HEK293T (cell line): ENCODE results near the gene MPPE1.
"Not testable (repeated sequence)": the region's sequence is repeated elsewhere in the genome, so short reads cannot be mapped to it uniquely, and the experiment has no call there.

Experiments
- CTCF ChIA-PET: fragments of 350-600 bp; formaldehyde crosslinking; extraction: SDS; loops from one replicate; lab custom pipeline; 2021; ENCODE audit warnings: antibody characterized with exemption, inconsistent platforms; lab: Yijun Ruan, JAX
- POLR2A ChIA-PET: fragments of 350-600 bp; formaldehyde crosslinking; extraction: SDS; loops from one replicate; lab custom pipeline; 2020; ENCODE audit warnings: antibody characterized with exemption, inconsistent platforms; lab: Yijun Ruan, JAX
- DNase-seq: peaks from one replicate; pipeline ENCODE4 v3.0.0; 2012; ENCODE audit warnings: mixed read lengths; ENCODE audit errors: extremely low spot score
- ARNT ChIP-seq: fragments of 450-650 bp; IDR thresholded peaks from 2 replicates; pipeline ENCODE4 v1.6.1; 2017; ENCODE audit warnings: mild to moderate bottlenecking
- BHLHE40 ChIP-seq: fragments of 450-650 bp; IDR thresholded peaks from 2 replicates; pipeline ENCODE4 v1.6.1; 2016; ENCODE audit warnings: mild to moderate bottlenecking, moderate library complexity, borderline replicate concordance
- CTBP1 ChIP-seq: fragments of 450-650 bp; IDR thresholded peaks from 2 replicates; pipeline ENCODE4 v1.6.1; 2016; ENCODE audit warnings: borderline replicate concordance
- ELF4 ChIP-seq: fragments of 450-650 bp; IDR thresholded peaks from 2 replicates; pipeline ENCODE4 v1.6.1; 2017; ENCODE audit warnings: antibody characterized with exemption
- FOXA1 ChIP-seq: fragments of 450-650 bp; IDR thresholded peaks from 2 replicates; pipeline ENCODE4 v1.6.1; 2016; ENCODE audit warnings: mild to moderate bottlenecking
- FOXM1 ChIP-seq: fragments of 450-650 bp; IDR thresholded peaks from 2 replicates; pipeline ENCODE4 v1.6.1; 2017; ENCODE audit warnings: mild to moderate bottlenecking, borderline replicate concordance
- HDGF ChIP-seq: fragments of 450-650 bp; IDR thresholded peaks from 2 replicates; pipeline ENCODE4 v1.6.1; 2017; ENCODE audit warnings: antibody characterized with exemption, borderline replicate concordance
- L3MBTL2 ChIP-seq: fragments of 450-650 bp; conservative IDR thresholded peaks from 2 replicates; pipeline ENCODE4 v1.6.1; 2016; ENCODE audit warnings: mild to moderate bottlenecking
- LEF1 ChIP-seq: fragments of 450-650 bp; IDR thresholded peaks from 2 replicates; pipeline ENCODE4 v1.6.1; 2017; ENCODE audit warnings: mild to moderate bottlenecking, borderline replicate concordance
- NFRKB ChIP-seq: fragments of 450-650 bp; IDR thresholded peaks from 2 replicates; pipeline ENCODE4 v1.6.1; 2016; ENCODE audit warnings: mild to moderate bottlenecking, moderate library complexity
- PKNOX1 ChIP-seq: fragments of 450-650 bp; IDR thresholded peaks from 2 replicates; pipeline ENCODE4 v1.6.1; 2016
- SP1 ChIP-seq: fragments of 450-650 bp; IDR thresholded peaks from 2 replicates; pipeline ENCODE4 v1.6.1; 2017
- SUZ12 ChIP-seq: fragments of 450-650 bp; IDR thresholded peaks from 2 replicates; pipeline ENCODE4 v1.6.1; 2016; ENCODE audit warnings: mild to moderate bottlenecking
- TARDBP ChIP-seq: fragments of 450-650 bp; IDR thresholded peaks from 2 replicates; pipeline ENCODE4 v1.6.1; 2016
- ZNF384 ChIP-seq: fragments of 450-650 bp; IDR thresholded peaks from 2 replicates; pipeline ENCODE4 v1.6.1; 2016

Gene MPPE1

GRCh38 chr18:11950824-11951223, 42.7 kb upstream of the MPPE1 start:
- no peak for TF ChIP-seq PKNOX1
- no peak for TF ChIP-seq HDGF
- no peak for TF ChIP-seq FOXM1
- no peak for TF ChIP-seq TARDBP
- TF ChIP-seq NFRKB, result no peak
- TF ChIP-seq LEF1, result no peak
- DNase-seq, result no peak
- ChIA-PET CTCF (interaction anchor here (1.7 kb wide), 1 partner anchor 12 kb away, joined by 4 read pairs; no protein-coding TSS in a partner anchor), POLR2A (interaction anchor here (4.8 kb wide), 1 partner anchor 30 kb away, joined by 15 read pairs; the partner anchor contains the start of gene IMPA2)

- POLR2A ChIA-PET, result interaction anchor here (4.8 kb wide), 1 partner anchor 32 kb away, joined by 15 read pairs; the partner anchor contains the start of gene IMPA2
- DNase-seq, result no peak
- TF ChIP-seq LEF1 (no peak), ARNT (no peak), PKNOX1 (no peak), ELF4 (no peak)
- CTCF ChIA-PET, result interaction anchor here (0.9 kb wide), 1 partner anchor 12 kb away, joined by 3 read pairs; no protein-coding TSS in a partner anchor
Measured at GRCh38 chr18:11948852-11949523, 40.9 kb upstream of the MPPE1 start.

GRCh38 chr18:11947214-11948191, 39.4 kb upstream of the MPPE1 start:
- POLR2A ChIA-PET, result interaction anchor here (1.9 to 4.8 kb wide), 2 partner anchors 33 kb away, joined by 7 to 15 read pairs; partner anchors contain the start of gene IMPA2
- CTCF ChIA-PET, result interaction anchor here (1.4 kb wide), 1 partner anchor 48 kb away, joined by 5 read pairs; no protein-coding TSS in a partner anchor
- DNase-seq, result no peak
- TF ChIP-seq PKNOX1, result 0 out of 2 replicates have a peak, but pooled peaks have one; percentile 15
- TF ChIP-seq HDGF, result no peak

- CTCF ChIA-PET, result interaction anchor here (1.4 kb wide), 1 partner anchor 49 kb away, joined by 5 read pairs; no protein-coding TSS in a partner anchor
- no peak for TF ChIP-seq ZNF384
- TF ChIP-seq TARDBP, result no peak
- no peak for TF ChIP-seq SUZ12
- POLR2A ChIA-PET, result interaction anchor here (1.9 kb wide), 1 partner anchor 34 kb away, joined by 7 read pairs; no protein-coding TSS in a partner anchor
- no peak for DNase-seq
Measured at GRCh38 chr18:11946756-11947155, 38.6 kb upstream of the MPPE1 start.

GRCh38 chr18:11945834-11946659, 37.9 kb upstream of the MPPE1 start:
- DNase-seq, result not testable (repeated sequence)
- POLR2A ChIA-PET, result interaction anchor here (1.9 kb wide), 1 partner anchor 34 kb away, joined by 7 read pairs; no protein-coding TSS in a partner anchor
- CTCF ChIA-PET, result interaction anchor here (1.4 kb wide), 1 partner anchor 50 kb away, joined by 5 read pairs; no protein-coding TSS in a partner anchor

GRCh38 chr18:11944786-11945185, 36.7 kb upstream of the MPPE1 start:
- POLR2A ChIA-PET, result no interaction called here
- no peak for DNase-seq
- CTCF ChIA-PET, result interaction anchor here (1.3 kb wide), 1 partner anchor 50 kb away, joined by 5 read pairs; no protein-coding TSS in a partner anchor
- TF ChIP-seq FOXA1, result no peak
- no peak for TF ChIP-seq L3MBTL2
- no peak for TF ChIP-seq ELF4
- TF ChIP-seq TARDBP, result no peak
- TF ChIP-seq SUZ12, result no peak
- TF ChIP-seq HDGF, result no peak

GRCh38 chr18:11944252-11944651, 36.1 kb upstream of the MPPE1 start:
- TF ChIP-seq ZNF384, result no peak
- no peak for TF ChIP-seq CTBP1
- no peak for TF ChIP-seq ELF4
- TF ChIP-seq ARNT, result no peak
- TF ChIP-seq BHLHE40, result no peak
- TF ChIP-seq L3MBTL2, result no peak
- TF ChIP-seq SUZ12, result no peak
- no peak for TF ChIP-seq SP1
- no peak for TF ChIP-seq PKNOX1
- TF ChIP-seq LEF1, result no peak
- TF ChIP-seq HDGF, result no peak
- TF ChIP-seq FOXA1, result no peak
- DNase-seq, result no peak
- ChIA-PET CTCF (interaction anchor here (1.3 kb wide), 1 partner anchor 51 kb away, joined by 5 read pairs; no protein-coding TSS in a partner anchor), POLR2A (no interaction called here)
